HG02884 (cell line): Measurements from ENCODE around the gene KCTD18.
A peak's percentile ranks its signal among the peaks of the same experiment; 100 is the strongest.

ENCODE experiments used
- ATAC-seq: cut with Tn5 transposase; IDR thresholded peaks from one replicate; pipeline ENCODE4 v1.9.1; 2021; ENCODE audit warnings: mild to moderate bottlenecking, moderate library complexity; ENCODE audit not compliant: unreplicated experiment

The KCTD18 gene

GRCh38 chr2:200455958-200456421 lies 53.9 kb downstream of the KCTD18 start:
- peak; percentile 38 for ATAC-seq

GRCh38 chr2:200454927-200455801 lies 54.7 kb downstream of the KCTD18 start:
- peak; percentile 87 for ATAC-seq

GRCh38 chr2:200453853-200454534 lies 55.9 kb downstream of the KCTD18 start:
- ATAC-seq, result no peak

DNA sequence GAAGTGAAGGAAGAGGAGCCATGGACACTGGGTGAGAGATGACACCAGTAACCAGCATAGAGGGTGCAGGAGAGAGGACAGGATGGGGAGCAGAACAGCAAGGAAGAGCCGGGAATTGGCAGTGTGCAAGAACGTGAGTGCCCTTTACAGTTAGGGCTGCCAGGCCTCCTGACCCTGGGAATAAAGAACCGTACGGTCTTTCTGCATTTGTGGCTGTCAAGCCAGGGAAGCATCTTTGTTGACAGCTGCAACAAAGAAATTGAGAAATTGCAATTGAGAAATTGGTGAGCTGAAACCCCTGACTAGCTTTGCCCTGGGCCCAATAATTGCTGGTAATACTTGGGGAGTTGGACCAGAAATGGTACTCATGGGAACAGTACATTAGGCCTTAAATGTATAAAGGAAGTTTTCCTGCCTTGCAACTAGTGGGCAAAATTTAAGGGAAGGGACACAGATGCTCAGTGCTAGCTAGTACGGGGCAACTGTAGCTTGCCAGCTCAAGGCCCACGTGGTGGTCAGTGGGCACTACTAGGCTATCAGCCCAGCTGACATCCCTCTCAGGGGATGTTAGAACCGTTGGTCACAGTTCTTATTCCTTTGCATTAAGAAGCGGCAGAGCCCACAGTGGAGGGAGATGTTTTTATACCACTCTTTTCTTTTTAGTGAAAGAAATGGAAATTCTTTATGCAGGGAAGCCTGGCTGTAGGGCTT lies 56.6 kb downstream of the KCTD18 start:
- ATAC-seq, result no peak

DNA sequence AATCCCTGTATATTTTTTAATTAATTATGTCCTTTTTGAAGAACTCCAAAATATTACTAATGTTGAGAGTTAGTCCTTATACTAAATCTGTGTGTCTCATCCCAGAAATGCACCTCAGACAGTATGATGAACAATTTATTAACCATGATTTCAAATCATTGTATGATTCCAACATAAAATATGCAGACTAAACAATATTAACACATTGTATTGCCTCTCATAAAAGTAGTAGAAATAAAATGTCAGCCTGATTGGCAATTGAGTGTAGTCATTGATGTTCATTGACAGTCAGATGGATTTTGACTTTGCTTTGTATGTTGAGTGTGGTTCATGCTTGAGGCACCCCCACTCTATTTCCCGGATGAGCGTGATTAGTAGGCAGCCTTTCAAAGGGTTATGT lies 57.5 kb downstream of the KCTD18 start:
- no peak for ATAC-seq

DNA sequence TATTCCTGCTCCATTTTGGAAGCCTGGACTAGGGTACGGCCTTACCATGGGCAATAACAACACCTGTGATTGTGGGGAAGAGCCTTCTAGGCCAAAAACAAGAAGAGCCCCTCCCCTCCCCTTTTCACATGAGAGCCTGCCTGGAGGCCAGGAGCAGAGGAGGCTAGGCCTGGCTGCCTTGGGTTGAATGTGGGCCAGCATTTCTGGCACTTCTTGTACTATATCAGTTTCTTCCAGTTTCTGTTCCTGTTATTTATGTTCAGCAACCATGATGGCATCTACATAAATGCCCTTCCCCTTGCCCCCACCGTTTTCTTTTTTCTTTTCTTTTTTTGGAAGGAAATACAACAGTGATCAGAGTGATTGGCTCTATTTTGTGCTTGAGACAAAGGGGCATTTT lies 58.4 kb downstream of the KCTD18 start:
- ATAC-seq, result no peak

- no peak for ATAC-seq
Measured at GRCh38 chr2:200450288-200450687, 59.6 kb downstream of the KCTD18 start.

DNA sequence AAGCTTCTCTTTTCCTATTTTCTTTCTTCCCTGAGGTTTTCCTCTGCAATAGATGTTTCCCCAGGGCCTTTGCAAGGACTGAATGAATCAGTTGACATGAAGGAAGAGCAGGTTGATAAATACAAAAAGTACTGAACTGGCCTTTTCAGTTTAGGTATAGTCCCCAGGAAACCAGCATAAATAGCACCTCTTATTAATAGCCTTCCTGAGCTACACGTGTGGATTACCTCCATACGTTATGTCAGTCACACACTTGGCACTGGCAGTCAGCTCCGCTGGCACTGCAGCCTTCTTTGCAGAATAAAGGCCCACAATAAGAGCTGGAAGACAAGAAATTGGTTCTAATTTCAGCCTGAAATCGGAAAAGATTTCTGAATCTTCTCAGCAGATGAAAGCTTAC lies 60.7 kb downstream of the KCTD18 start:
- no peak for ATAC-seq

- ATAC-seq, result no peak
Measured at GRCh38 chr2:200448455-200448854, 61.4 kb downstream of the KCTD18 start.

DNA sequence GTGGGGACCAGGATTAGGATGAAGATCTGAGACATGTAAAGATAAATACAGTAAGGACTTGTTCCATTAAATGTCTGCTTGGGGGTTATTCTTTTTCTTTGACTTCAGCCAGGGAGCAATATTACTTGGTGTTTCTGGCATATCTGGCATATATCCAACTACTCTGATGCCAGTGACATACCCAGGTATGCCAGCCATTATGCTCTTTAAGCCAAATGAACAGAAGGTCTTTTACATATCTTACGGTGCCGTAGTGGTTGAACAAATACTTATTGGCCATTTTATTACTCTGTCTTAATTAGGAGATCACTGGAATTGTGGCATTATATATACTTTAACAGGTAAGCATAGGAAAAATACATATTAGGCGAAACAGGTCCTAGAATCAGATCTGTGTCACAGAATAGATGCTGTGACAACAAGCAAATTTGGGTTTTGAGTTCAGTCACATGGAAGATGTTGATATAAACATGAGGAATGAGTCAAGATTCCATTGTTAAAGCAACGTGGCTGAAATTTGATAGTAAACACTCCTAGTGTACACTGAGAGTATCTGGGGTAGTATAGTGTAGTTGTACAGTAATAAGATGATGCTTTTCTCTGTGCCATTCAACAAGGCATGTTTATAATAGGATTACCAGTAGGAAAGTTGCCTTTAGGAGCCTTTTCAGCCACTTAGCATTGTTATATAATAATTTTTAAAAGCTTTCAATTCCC lies 62.6 kb downstream of the KCTD18 start:
- ATAC-seq, result no peak

DNA sequence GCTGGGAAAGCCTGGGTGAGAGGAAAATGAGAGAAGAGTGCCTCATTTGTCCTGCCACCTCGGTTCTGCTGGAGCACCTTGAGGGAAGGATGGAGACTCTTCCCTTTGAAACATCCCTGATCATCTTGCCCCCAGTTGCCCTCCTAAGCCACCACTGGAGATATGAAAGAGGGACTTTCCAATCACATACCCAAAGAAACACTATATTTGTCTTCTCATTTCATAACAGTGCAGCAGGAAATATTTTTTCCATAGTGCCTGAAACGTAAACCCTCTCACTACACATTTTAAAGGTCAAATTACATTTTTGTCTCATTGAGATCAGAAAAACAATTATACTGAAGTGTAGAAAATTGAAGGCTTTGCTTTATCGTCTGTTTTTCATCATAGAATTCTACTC lies 63.3 kb downstream of the KCTD18 start:
- ATAC-seq, result no peak

- ATAC-seq, result no peak
Measured at GRCh38 chr2:200445284-200445683, 64.6 kb downstream of the KCTD18 start.

GRCh38 chr2:200444530-200444929 lies 65.3 kb downstream of the KCTD18 start:
- no peak for ATAC-seq

DNA sequence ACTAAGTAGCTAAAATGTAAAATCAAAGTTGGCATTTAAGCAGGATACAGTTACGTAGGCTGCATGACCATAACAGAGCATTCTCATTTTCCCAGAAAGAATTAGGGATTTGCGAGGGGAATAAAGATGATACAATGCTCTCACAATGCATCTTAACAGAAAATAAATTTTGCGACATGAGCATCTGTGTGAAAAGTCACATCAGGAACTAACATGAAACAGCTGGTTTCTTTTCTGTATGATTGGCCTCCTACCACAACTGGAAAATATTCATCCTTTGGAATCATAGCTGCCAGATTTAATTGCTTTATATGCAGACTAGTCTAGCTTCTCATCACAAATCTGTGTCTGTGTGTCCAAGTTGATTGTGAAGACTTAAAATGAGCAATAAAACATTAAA lies 66.0 kb downstream of the KCTD18 start:
- no peak for ATAC-seq

DNA sequence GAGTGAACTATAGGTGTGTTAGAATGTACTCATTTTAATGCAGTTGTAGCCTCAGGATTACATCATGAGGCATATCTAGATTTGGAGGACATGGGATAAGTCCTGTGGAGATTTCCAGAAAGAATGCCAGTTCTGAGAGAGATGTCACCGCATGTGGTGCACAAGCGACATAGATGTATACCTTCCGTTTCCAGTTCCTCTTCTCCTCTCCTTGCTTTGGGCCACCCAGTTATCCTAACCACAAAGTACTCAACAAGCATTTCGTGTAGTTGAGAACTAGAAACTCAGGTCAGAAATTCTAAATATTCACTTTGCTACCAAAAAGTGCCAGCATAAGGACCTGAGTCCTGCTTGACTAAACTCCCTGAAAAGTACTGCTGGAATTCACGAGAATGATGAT lies 66.5 kb downstream of the KCTD18 start:
- no peak for ATAC-seq

DNA sequence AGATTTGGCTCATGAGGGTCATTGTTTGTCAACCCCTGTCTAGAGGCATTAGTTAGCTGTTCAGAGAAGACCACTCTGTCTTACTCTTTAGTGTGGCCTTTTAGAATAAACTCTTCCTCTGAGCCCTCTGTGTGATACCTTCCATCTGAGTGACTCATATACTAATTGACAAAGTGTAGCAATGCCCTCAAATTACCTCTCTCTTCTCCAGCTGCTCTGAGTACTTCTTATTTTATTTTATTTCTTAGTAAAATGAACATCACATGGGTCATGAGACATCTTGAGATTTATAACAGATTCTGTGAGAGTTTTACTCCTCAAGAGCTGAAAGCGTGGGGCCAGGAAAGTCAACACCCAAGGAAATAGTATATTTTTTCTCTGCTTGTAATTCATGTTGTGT lies 67.4 kb downstream of the KCTD18 start:
- no peak for ATAC-seq

- no peak for ATAC-seq
Measured at GRCh38 chr2:200439981-200440380, 69.9 kb downstream of the KCTD18 start.
